GM21390 (cell line): ENCODE measurements around the gene EDDM3A.
"Not testable (repeated sequence)": the region's sequence is repeated elsewhere in the genome, so short reads cannot be mapped to it uniquely, and the experiment has no call there.

ENCODE experiments used
- ATAC-seq: cut with Tn5 transposase; IDR thresholded peaks from one replicate; pipeline ENCODE4 v1.9.1; 2021; ENCODE audit not compliant: unreplicated experiment

The EDDM3A gene

DNA sequence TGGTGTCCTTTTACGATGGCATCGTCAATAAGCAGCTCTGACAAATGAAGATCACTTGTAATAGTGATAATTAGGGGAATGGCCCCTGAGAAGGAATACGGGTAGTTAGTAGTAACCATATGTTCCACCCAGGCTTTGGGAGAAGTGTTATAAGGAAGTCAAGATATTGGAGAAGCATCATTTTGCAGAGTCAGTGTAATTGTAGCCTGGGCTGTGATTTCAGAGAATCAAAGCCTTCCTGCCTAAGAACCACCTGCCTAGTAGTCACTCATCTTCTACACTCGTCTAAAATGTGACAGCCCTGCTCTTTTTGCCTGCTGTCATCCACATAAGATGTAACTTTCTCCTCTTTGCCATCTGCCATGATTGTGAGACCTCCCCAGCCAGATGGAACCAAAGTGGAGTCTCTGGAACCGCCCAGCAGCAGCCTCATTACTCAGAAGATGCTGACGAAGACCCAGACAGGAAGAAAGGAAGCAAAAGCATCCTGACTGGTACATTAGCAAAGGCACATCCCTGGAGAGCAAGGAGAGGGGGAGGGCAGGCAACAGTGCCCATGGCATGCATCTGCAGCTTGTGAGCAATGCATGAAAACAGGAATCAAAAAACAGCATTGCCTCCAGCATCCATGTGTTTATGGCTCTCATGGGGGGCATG is 12.6 kb upstream of the EDDM3A start:
- ATAC-seq, result no peak

DNA sequence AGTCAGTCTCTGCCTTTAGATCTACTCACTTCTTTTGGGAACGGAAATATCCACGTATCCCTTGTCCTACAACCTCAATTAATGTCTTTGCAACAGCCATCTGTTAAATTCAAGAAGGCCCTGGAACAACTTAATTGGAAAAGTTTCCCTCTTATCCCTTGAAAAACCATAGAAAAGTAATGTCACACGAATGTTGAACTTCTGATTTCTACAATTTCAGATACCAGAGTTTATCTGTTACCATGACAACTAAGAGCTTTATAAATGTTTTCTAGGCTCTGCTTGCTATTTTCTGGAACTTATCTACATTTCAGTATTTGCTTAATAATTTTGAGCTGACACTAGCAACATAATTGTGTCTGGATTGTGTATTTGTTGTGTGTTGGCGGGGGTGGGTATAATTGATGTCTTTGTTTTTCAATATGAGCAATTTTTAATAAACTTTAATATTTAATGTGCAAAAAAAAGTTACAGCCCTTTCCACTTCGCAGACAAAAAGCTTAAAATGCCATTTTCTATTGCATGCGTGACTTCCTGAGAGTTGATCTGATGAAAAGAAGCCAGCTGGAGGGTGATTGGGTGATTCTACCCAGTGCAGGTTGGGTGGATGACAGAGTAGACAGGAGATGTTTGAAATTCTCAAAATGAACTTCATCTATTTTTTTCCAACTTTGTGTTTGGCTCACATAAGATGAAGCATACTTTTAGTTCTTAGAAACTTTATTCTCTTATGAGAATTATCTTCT is 11.8 kb upstream of the EDDM3A start:
- no peak for ATAC-seq

DNA sequence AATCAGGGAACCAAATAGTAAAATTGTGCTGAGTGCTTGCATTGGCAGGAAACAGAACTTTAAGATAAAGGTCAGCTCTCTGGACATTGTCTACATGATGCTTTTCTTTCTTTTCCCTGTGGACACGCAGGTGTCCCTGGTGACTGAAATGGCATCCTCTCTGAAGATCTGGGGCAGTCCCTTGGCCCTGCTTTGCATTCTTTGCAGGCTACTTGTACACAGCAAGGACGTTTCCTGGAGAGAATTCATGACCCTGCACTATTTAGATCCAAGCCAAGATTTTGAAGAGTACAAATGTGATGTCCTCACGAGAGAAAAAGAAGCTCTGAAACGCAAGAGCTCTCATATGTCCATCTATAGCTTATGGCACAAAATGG is 11.3 kb upstream of the EDDM3A start:
- ATAC-seq, result no peak

DNA sequence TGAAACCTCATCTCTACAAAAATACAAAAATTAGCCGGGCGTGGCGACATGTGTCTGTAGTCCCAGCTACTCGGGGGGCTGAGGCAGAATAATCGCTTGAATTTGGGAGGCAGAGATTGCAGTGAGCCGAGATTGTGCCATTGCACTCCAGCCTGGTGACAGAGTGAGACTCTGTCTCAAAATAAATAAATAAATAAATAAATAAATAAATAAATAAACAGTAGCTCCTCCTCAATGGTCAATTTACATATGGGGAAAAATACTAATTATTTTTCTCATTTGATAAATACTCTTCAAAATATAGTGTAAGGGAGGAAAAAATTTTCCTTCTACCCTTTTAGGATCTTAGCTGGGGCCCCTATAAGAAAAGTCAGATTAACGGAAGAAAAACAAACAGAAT is 7.4 kb upstream of the EDDM3A start:
- ATAC-seq, result not testable (repeated sequence)

DNA sequence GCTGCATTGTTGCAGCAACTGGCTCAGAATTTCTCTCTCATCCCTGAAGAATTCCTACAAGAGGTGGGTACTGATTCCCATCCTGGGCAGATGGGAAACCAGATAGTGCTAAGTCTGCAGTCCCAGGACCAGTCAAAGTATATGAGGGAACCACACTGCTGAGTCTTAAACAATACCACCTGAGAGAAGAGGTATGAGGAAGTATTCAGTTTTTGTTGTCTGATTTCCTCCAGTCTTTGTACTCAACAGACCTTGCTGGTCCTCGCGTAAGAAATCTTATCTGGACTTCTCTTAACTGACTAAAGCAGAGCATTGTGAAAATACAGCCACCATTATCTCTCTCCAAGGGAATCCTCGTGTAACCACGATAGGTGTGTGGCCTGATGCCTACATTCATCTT is 3.6 kb upstream of the EDDM3A start:
- ATAC-seq, result no peak

DNA sequence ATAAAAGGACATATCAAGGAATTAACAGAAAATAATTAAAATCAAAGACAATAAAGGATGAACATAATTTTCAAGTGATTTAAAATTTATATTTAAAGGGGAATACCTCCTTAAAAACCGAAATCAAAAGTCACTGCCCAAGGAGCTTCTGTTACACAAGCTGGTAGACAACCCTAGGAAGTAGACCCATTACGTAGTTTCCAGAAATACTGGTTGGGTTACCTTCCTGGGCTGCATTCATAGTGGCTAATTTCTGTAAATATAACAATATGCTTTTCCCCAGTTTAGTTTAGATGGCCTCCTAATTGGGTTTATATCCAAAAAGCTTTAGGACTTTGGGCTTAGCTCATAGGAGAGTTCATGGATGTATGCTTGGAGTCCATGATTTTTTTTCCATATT is 2.1 kb upstream of the EDDM3A start:
- ATAC-seq, result no peak

DNA sequence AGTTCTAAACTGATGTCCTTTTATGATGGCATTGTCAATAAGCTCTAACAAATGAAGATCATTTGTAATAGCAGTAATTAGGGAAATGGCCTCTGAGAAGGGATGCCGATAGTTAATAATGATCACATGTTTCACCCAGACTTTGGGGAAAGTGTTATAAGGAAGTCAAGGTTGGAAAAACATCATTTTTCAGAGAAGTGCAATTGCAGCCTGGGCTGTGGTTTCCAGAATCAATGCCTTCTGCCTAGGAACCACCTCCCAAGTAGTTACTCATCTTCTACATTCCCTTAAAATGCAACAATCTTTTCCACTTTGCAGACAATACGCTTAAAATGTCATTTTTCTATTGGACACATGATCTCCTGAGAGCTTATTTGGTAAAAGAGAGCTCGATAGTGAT is 879 bp downstream of the EDDM3A start:
- ATAC-seq, result no peak

DNA sequence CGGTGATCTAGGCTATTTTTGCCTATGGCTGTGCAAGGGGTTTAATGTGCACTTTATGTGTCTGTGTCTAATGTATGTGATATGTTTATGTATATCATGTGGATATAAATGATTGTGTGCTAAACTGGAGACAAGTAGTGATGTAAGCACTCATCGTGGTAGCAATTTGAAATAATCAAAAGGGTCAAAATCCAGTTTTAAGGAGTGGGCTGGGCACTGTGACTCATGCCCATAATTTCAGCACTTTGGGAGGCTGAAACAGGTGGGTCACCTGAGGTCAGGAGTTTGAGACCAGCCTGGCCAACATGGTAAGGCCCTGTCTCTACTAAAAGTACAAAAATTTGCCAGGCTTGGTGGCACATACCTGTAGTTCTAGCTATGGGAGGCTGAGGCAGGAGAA is 2.8 kb downstream of the EDDM3A start:
- no peak for ATAC-seq

DNA sequence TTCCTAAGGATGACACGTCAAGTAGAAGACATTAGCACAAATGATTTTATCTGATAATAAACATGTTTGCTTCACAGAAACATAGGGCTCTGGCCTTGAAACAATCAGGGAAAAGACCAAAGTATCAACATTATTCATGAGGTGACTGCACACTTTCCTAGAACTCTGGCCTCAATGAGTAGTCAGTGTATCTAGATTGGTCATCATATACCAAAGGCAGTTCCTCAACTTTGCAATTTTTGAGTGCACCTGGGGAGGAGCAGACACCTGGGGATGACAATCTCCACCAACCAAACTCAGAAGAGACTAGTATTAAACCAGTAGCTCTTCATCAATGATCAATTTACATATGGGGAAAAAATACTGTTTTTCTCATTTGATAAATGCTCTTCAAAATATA is 4.5 kb downstream of the EDDM3A start:
- no peak for ATAC-seq

DNA sequence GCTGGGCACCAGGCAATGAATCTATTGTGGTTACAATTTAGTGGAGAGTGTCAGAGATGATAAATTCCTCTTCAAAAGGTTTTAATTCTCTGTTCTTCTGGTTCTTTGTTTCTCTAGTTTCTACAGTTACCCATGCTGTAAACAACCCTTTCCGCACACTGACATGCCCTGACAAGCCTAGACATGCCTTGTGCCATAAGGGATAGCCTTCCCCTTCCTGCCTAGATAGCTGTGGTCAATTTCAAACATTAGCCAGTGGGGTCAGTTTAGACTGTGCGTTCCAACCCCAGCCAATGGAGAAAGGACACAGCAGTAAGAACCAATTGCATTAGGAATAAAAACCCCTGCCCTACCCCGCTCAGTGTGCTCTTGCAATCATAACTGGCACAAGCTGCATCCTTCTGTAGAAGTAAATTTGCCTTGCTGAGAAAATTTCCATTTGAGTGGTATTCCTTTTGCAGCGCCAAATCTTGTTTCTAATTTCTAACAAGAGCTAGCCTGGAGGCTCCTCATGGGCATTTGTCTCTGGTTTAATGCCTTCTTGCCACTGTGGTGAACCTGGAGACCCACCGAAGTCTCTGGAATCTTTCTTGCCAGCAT is 6.4 kb downstream of the EDDM3A start:
- ATAC-seq, result no peak

DNA sequence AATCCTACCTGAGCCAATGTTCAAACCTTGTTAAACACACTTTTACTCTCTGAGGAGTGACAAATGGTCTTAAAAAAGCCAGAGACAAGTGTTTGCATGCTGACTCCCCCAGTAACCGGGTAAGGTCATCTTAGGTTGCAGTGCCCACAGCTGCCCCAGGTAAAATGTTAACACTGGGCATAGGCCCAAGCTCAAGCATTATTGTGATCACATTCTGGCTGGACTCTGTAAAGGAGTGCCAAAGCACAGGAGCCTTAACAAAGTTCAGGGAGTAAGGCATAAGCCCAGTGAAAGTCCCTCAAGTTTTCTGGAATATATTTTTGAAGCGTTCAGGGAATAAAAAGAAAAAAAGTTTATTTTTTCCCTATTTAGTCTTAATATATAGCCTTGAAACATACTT is 8.6 kb downstream of the EDDM3A start:
- ATAC-seq, result no peak

DNA sequence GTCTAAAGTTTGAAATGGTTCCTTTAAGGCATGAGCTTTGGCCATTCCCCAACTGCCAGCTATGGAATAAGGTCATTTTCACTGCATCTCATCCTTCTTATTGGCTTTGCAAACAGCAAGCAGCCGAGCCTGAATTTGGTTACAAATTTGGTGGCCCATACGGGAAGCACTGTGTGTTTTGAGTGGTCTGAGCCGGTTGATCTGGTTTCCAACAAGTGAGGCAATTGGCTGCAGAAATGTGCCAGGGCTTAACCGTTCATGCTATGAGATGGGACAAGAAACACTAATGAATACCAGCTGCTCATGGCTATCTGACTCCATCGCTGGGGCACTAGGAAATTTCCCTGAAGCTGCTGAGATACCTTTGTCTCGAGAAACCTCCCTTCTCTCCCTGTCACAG is 9.3 kb downstream of the EDDM3A start:
- no peak for ATAC-seq

DNA sequence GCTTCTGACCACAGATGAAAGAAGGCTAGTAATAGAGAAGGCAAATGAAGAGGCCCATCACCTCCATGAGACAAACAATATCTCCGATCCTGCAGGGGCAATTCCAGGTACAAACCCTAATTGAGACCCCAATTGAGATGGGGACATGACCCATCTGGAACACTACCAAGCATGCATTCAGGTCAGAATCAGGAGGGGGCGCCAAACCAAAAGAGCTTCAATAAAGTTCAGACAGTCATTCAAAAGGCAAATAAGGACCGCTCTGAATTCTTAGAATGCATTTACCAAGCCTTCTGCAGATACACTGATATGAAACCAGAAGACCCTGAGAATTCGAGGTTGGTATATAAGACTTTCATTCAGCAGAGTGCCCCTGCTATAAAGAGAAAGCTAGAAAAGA is 12.3 kb downstream of the EDDM3A start:
- ATAC-seq, result no peak

DNA sequence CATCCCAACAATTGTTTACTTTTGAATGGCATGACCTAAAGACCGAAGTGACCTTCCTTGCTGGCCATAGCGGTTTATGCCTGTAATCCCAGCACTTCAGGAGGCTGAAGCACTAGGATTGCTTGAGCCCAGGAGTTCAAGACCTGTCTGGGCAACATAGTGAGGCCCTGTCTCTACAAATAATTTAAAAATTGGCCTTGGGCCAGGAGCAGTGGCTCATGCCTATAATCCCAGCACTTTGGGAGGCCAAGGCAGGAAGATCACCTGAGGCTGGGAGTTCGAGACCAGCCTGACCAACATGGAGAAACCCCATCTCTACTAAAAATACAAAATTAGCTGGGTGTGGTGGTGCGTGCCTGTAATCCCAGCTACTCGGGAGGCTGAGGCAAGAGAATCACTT is 13.8 kb downstream of the EDDM3A start:
- not testable (repeated sequence) for ATAC-seq

DNA sequence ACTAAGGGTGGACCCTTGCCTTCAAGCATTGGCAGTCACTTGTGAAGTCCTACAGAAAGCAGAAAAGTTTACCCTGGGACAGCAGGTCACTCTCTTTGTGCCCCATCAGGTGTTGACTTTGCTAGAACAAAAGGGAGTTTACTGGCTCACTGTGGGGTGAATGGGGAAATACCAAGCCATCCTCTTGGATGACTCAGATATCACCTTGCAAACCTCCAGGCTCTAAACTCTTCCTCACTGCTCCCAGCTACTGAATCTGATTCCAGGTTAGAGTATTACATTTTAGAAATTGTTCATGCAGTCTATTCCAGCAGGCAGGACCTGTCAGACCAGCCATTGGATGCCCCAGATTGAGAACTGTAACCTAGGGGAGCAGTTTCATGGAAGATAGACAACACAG is 15.3 kb downstream of the EDDM3A start:
- no peak for ATAC-seq

DNA sequence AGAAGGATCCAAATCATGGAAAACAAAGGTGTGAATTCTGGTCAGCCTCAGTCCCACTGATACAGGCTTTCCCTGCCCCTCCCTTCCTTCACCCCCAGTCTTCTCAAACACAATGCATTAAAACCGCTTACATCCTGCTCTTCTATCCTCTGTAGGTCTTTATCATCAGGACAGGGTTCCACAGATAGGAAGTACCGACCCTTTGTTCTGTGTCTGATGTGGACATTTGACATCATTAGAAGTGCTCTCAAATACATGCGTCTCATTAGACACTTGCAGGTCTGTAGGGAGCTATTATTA is 22.9 kb downstream of the EDDM3A start:
- no peak for ATAC-seq

DNA sequence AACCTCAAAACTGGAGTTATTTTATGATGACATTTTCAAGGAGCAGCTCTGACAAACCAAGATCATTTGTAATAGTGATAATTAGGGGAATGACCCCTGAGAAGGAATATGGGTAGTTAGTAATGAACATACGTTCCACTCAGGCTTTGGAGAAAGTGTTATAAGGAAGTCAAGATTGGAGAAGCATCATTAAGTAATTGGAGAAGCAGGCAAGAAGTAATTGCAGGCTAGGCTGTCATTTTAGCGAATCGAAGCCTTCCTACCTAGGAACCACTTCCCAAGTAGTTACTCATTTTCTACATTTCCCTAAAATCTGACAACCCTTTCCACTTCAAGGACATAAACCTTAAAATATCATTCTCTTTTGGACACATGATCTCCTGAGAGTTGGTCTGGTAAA is 23.7 kb downstream of the EDDM3A start:
- ATAC-seq, result no peak

DNA sequence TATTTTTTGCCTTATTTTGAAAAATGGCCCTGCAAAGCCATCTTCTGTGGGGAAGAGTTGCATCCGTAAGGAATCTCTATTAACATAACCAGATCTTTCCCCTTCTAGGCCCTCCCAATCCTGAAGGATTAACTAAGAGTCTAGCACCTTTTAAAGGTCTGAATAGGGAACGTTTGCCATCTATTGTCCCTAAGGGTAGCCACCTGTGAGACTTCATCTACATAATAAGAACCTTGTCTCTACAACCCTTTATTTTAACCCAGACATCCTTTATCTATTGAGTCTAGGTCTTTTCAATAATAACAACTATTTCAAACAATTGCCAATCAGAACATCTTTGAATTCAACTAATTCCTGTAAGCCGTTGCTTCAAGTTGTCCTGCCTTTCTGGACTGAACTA is 27.0 kb downstream of the EDDM3A start:
- no peak for ATAC-seq

DNA sequence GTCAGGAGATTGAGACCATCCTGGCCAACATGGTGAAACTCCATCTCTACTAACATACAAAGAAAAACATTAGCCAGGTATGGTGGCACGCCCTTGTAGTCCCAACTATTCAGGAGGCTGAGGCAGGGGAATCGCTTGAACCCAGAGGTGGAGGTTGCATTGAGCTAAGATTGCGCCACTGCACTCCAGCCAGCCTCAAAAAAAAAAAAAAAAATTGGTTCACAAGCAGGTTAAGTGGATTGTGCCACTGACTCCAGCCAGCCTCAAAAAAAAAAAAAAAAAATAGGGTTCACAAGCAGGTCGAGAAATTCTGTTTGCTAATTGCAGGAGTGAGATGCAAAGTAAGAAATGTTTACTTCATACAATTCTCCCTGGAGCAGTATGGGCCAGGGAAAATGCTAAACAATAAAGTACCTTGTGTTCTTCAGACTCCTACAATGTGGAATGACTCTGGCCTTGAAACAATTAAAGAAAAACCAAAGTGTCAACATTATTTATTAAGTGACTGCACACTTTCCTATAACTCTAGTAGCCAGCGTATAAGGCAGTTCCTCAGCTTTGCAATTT is 28.7 kb downstream of the EDDM3A start:
- no peak for ATAC-seq

DNA sequence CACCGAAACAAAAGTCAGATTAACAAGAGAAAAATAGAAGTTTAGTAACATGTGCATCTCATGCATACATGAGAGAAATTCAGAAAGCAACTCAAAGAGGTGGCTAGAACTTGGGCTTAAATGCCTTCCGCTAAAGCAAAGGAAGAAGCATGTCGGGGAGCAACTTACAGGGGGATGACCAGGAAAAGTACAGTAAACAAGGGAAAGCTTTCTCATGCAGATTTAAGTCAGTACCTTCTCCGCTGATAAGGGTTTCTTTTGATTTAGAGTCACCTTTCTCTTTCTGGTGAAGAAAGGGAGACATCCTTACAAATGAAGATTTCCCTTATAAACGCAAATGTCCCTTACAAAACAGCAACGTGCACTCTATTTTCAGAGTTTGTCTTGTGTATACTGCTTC is 29.4 kb downstream of the EDDM3A start:
- no peak for ATAC-seq

DNA sequence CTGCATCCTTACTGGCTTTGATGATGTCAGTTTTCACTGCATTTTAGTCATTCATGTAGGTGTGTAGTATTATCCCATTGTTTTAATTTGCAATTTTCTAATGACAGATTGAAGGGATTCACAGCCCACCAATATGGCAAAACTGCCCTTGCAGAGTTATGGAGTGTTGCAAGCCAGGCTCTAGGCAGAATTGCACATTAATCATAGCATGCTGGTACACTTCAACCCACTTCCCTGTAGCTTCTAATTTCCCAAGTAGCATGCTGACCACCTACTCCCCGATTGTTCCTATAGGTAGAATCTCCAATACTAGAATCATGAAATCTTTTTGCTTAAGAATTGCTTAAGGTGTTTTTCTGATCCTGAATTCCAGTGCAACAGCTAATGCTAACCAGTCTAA is 30.2 kb downstream of the EDDM3A start:
- no peak for ATAC-seq

DNA sequence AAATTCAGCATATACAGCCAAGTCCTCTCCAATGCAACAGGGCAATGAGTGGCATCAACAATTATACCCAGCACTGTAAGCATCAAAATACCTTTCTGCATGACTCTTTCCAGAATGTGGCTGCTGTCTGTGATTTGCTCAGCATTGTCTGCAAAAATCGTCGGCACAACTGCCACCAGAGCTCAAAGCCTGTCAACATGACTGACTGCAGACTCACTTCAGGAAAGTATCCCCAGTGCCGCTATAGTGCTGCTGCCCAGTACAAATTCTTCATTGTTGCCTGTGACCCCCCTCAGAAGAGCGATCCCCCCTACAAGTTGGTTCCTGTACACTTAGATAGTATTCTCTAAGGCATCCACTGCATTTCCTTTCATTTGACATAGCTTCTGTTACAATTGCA is 36.1 kb downstream of the EDDM3A start:
- no peak for ATAC-seq
